ENCODE data around the gene HSD11B1. TPM values are rescaled to one million over a fixed set of nuclear protein-coding genes. Genes with fewer than 3 reads are reported as not detected.

HSD11B1 gene
- total and polyA plus RNA-seq, 2 donors from 2014 or later = 1.8 to 5.5 TPM

DNA sequence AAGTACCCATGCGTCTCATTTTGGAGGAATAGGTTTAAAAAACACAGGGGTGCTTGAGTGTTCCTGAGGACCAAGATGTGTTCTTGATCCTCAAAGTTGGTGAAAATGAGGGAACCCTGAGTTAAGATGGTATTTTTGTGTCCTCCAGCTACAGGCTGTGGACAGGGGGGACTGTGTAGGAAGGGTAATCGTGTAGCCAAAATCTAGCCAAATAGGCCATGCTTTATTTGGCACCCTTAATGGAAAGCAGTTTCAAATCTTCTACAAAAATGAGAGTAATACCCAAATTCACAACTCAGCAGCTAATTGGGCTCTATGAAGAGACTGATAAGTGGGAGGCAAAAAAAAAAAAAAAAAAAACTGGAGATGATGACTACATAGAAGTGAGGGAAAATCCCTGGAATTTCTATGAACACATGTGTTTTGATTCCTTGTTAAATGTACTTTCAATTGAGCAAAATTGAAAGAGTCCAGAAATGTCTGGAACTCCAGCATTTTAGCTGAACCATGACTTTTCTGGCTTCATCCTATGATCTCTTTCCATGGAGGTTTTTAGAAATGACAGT is 470 bp downstream of the HSD11B1 start:
- Histone ChIP-seq H3K27ac (ENCODE audit: low read depth in 2 of 2, low read length in 2 of 2) (no peak overlapping the region), H3K36me3 (ENCODE audit: control insufficient read depth in 2 of 3, insufficient read depth in 3 of 3, low read length in 3 of 3) (no peaks in the 10 kb centered on the region), H3K4me3 (ENCODE audit: low read length in 3 of 3) (no peak overlapping the region), H3K27me3 (ENCODE audit: control insufficient read depth, insufficient read depth, low read length) (no peaks in the 10 kb centered on the region), H3K9ac (ENCODE audit: low read length in 3 of 3) (no peak overlapping the region), H3K4me1 (ENCODE audit: control insufficient read depth in 2 of 3, insufficient read depth in 2 of 3, low read depth in 1 of 3, low read length in 3 of 3) (peaks cover 0 to 8% (median 6%) of the 10 kb centered on the region in 3 donors), H3K9me3 (ENCODE audit: control insufficient read depth in 2 of 3, insufficient read depth in 1 of 3, low read length in 3 of 3) (no peaks in the 10 kb centered on the region)
- FAIRE-seq = no peak
- DNase-seq = no peak
- TF ChIP-seq, protein P1, sequence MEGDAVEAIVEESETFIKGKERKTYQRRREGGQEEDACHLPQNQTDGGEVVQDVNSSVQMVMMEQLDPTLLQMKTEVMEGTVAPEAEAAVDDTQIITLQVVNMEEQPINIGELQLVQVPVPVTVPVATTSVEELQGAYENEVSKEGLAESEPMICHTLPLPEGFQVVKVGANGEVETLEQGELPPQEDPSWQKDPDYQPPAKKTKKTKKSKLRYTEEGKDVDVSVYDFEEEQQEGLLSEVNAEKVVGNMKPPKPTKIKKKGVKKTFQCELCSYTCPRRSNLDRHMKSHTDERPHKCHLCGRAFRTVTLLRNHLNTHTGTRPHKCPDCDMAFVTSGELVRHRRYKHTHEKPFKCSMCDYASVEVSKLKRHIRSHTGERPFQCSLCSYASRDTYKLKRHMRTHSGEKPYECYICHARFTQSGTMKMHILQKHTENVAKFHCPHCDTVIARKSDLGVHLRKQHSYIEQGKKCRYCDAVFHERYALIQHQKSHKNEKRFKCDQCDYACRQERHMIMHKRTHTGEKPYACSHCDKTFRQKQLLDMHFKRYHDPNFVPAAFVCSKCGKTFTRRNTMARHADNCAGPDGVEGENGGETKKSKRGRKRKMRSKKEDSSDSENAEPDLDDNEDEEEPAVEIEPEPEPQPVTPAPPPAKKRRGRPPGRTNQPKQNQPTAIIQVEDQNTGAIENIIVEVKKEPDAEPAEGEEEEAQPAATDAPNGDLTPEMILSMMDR (IDR thresholded peaks at IDR 0.05; ENCODE audit: borderline replicate concordance, extremely low read depth, insufficient read depth) = no peak
- intact Hi-C loops (cut with DNase I) = no loop called here

DNA sequence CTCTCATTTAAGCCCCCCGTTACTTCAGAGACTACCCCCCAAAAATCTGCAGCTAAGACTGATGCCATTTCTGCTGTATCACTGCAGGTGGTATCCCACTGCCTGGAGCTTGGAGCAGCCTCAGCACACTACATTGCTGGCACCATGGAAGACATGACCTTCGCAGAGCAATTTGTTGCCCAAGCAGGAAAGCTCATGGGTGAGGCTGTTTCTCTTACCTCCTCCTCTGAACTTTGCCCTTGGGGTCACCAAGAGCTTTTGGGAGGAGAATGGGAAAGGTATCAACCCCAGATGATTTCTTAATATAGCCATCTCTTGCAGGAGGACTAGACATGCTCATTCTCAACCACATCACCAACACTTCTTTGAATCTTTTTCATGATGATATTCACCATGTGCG is 2.0 kb downstream of the HSD11B1 start:
- H3K27ac ChIP-seq (ENCODE audit: low read depth in 2 of 2, low read length in 2 of 2) = no peak overlapping the region
- H3K36me3 ChIP-seq (ENCODE audit: control insufficient read depth in 2 of 3, insufficient read depth in 3 of 3, low read length in 3 of 3) = no peaks in the 10 kb centered on the region
- H3K9ac ChIP-seq (ENCODE audit: low read length in 3 of 3) = no peak overlapping the region
- intact Hi-C loops (cut with DNase I) = no loop called here
- no peak for DNase-seq
- no peaks in the 10 kb centered on the region for H3K27me3 ChIP-seq (ENCODE audit: control insufficient read depth, insufficient read depth, low read length)
- H3K4me3 ChIP-seq (ENCODE audit: low read length in 3 of 3) = no peak overlapping the region
- H3K9me3 ChIP-seq (ENCODE audit: control insufficient read depth in 2 of 3, insufficient read depth in 1 of 3, low read length in 3 of 3) = no peaks in the 10 kb centered on the region
- TF ChIP-seq, protein P1 (IDR thresholded peaks at IDR 0.05; ENCODE audit: borderline replicate concordance, extremely low read depth, insufficient read depth) = no peak
- peaks cover 0 to 8% (median 6%) of the 10 kb centered on the region in 3 donors for H3K4me1 ChIP-seq (ENCODE audit: control insufficient read depth in 2 of 3, insufficient read depth in 2 of 3, low read depth in 1 of 3, low read length in 3 of 3)
- no peak for FAIRE-seq

DNA sequence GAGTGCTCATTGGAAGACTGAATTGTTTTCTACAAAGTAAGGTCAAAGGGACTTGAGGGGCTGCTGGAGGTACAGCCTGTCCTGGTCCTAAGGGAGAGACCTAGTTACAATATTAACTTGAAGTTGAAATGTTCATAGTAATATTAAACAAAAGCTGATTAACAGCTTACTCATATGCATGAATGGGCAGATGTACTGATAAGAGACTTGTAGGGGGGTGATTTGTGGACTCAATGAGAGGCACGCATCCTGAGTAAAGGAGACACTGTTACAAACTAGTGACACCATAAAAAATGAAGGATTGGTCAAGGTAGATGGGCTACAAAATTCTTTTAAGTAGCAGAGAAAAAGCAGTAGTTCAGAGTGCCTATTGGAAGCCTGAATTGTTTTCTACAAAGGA is 2.7 kb downstream of the HSD11B1 start:
- intact Hi-C loops (cut with DNase I) = no loop called here
- Histone ChIP-seq H3K27ac (ENCODE audit: low read depth in 2 of 2, low read length in 2 of 2) (no peak overlapping the region), H3K9me3 (ENCODE audit: control insufficient read depth in 2 of 3, insufficient read depth in 1 of 3, low read length in 3 of 3) (no peaks in the 10 kb centered on the region), H3K27me3 (ENCODE audit: control insufficient read depth, insufficient read depth, low read length) (no peaks in the 10 kb centered on the region), H3K36me3 (ENCODE audit: control insufficient read depth in 2 of 3, insufficient read depth in 3 of 3, low read length in 3 of 3) (no peaks in the 10 kb centered on the region), H3K9ac (ENCODE audit: low read length in 3 of 3) (no peak overlapping the region), H3K4me3 (ENCODE audit: low read length in 3 of 3) (no peak overlapping the region), H3K4me1 (ENCODE audit: control insufficient read depth in 2 of 3, insufficient read depth in 2 of 3, low read depth in 1 of 3, low read length in 3 of 3) (peaks cover 0 to 8% (median 6%) of the 10 kb centered on the region in 3 donors)
- TF ChIP-seq, protein P1 (IDR thresholded peaks at IDR 0.05; ENCODE audit: borderline replicate concordance, extremely low read depth, insufficient read depth) = no peak
- no peak for FAIRE-seq
- DNase-seq = no peak

DNA sequence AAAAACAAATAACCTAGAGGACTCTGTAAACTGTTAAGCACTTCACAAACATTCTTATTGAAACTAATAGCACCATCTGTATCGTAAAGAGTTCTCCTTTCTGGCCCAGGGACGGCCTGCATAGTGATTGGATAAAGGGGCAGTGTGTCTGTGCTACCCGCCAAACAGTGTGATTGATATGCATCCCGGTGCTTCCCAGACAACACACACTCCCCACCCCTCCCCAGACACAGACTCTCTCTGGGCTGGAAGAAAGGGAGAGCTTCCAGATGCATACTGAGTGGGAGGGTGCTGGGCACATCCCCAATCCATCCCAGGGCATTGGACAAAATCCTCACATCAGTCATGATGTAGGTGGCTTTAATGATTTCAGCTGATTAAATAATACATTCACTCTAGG is 3.7 kb downstream of the HSD11B1 start:
- DNase-seq (no peak), FAIRE-seq (no peak)
- TF ChIP-seq, protein P1 (IDR thresholded peaks at IDR 0.05; ENCODE audit: borderline replicate concordance, extremely low read depth, insufficient read depth) = no peak
- H3K4me3 ChIP-seq (ENCODE audit: low read length in 3 of 3) = no peak overlapping the region
- no peaks in the 10 kb centered on the region for H3K9me3 ChIP-seq (ENCODE audit: control insufficient read depth in 2 of 3, insufficient read depth in 1 of 3, low read length in 3 of 3)
- no peaks in the 10 kb centered on the region for H3K27me3 ChIP-seq (ENCODE audit: control insufficient read depth, insufficient read depth, low read length)
- H3K36me3 ChIP-seq (ENCODE audit: control insufficient read depth in 2 of 3, insufficient read depth in 3 of 3, low read length in 3 of 3) = no peaks in the 10 kb centered on the region
- intact Hi-C loops (cut with DNase I) = no loop called here
- no peak overlapping the region for H3K9ac ChIP-seq (ENCODE audit: low read length in 3 of 3)
- H3K27ac ChIP-seq (ENCODE audit: low read depth in 2 of 2, low read length in 2 of 2) = no peak overlapping the region
- peaks cover 0 to 8% (median 6%) of the 10 kb centered on the region in 3 donors for H3K4me1 ChIP-seq (ENCODE audit: control insufficient read depth in 2 of 3, insufficient read depth in 2 of 3, low read depth in 1 of 3, low read length in 3 of 3)
